ENCODE data around the gene RNF148. TPM values are rescaled to one million over a fixed set of nuclear protein-coding genes. Genes with fewer than 3 reads are reported as not detected.

RNF148 gene, protein sequence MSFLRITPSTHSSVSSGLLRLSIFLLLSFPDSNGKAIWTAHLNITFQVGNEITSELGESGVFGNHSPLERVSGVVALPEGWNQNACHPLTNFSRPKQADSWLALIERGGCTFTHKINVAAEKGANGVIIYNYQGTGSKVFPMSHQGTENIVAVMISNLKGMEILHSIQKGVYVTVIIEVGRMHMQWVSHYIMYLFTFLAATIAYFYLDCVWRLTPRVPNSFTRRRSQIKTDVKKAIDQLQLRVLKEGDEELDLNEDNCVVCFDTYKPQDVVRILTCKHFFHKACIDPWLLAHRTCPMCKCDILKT
- total RNA-seq (2022; extraction: Qiagen RNA extraction; ENCODE audit: low read depth), result not detected in 5 replicates

GRCh38 chr7:122702872-122703510 is at the start of gene RNF148:
RNF148 (minus strand) TSS chr7:122702922; CDS start chr7:122702750, 172 bp downstream.

GRCh38 chr7:122699017-122699416 is 3.7 kb downstream of the RNF148 start, which contains the start of gene RNF133:
RNF133 (minus strand) TSS chr7:122699117; CDS start chr7:122698918, 199 bp downstream.

Other genes starting within 250 kb of the RNF148 start
- not detected in 5 replicates for gene RNF133, start 3.8 kb downstream of the RNF148 start, total RNA-seq (2022; extraction: Qiagen RNA extraction; ENCODE audit: low read depth)
- 0.07 to 0.09 TPM (median 0.09 TPM) in 4 of 5 replicates, not detected in the other for gene CADPS2, start 183.5 kb upstream of the RNF148 start, total RNA-seq (2022; extraction: Qiagen RNA extraction; ENCODE audit: low read depth)